D721Med (cell line): ENCODE data around the gene PRR5L.

ENCODE experiments used
- DNase-seq: peaks from one replicate; pipeline ENCODE4 v3.0.0; 2011; ENCODE audit warnings: low spot score; ENCODE audit not compliant: insufficient read length
- FAIRE-seq: peaks from 2 replicates; lab custom pipeline; 2011; peaks lifted over from hg19 to GRCh38; lab: Jason Lieb, UNC
- CTCF ChIP-seq: IDR thresholded peaks from 2 replicates; pipeline ENCODE4 v1.5.1; 2012; ENCODE audit warnings: mild to moderate bottlenecking, control low read depth; ENCODE audit not compliant: insufficient read depth; ENCODE audit errors: missing control alignments

Gene PRR5L

GRCh38 chr11:36394056-36394455 is 98.0 kb downstream of the PRR5L start:
- TF ChIP-seq CTCF = no peak
- no peak for DNase-seq

GRCh38 chr11:36394926-36395325 is 98.8 kb downstream of the PRR5L start:
- TF ChIP-seq CTCF = no peak
- FAIRE-seq = no peak
- DNase-seq = no peak

More at GRCh38 chr11:36394056-36394455, 98.0 kb downstream of the PRR5L start:
- no peak for FAIRE-seq

GRCh38 chr11:36395978-36396736 is 100.1 kb downstream of the PRR5L start:
- FAIRE-seq (no peak), DNase-seq (no peak)
- TF ChIP-seq CTCF = no peak

GRCh38 chr11:36398231-36398953 is 102.3 kb downstream of the PRR5L start:
- TF ChIP-seq CTCF = no peak
- FAIRE-seq (no peak), DNase-seq (no peak)

- no peak for FAIRE-seq
- TF ChIP-seq CTCF = no peak
- no peak for DNase-seq
Observed at GRCh38 chr11:36399236-36399635, 103.1 kb downstream of the PRR5L start.

GRCh38 chr11:36399745-36400144 is 103.7 kb downstream of the PRR5L start:
- FAIRE-seq = no peak
- TF ChIP-seq CTCF = no peak
- no peak for DNase-seq
